WTC11 (cell line): ENCODE data around the gene CBFA2T3. TPM values are rescaled to one million over a fixed set of nuclear protein-coding genes. Genes with fewer than 3 reads are reported as not detected.

Experiments used
- ATAC-seq: fragments of 200-7000 bp; cut with Tn5 transposase; 2 replicates; pipeline ENCODE4 v1.10.0; 2021; ENCODE audit warnings: mild to moderate bottlenecking, moderate library complexity
- CTCF ChIA-PET: fragments of 300-600 bp; sonication (Branson Sonifier 250); formaldehyde crosslinking; loops from one replicate; lab custom pipeline; 2021; ENCODE audit warnings: antibody characterized with exemption; lab: Charles Lee
- POLR2A ChIA-PET: fragments of 350-600 bp; sonication (Branson Sonifier 250); formaldehyde crosslinking; loops from one replicate; lab custom pipeline; 2021; ENCODE audit warnings: antibody characterized with exemption; lab: Charles Lee
- DNase-seq: peaks from one replicate; pipeline ENCODE4 v3.0.0; 2021; ENCODE audit warnings: low spot score
- H3K27ac Mint-ChIP-seq: 2 replicates; pipeline ENCODE4 v1.8.0; 2021; ENCODE audit warnings: mixed read lengths
- H3K27me3 Mint-ChIP-seq: 2 replicates; pipeline ENCODE4 v1.8.0; 2021; ENCODE audit warnings: low read depth, mild to moderate bottlenecking, moderate library complexity, mixed read lengths
- H3K36me3 Mint-ChIP-seq: 2 replicates; pipeline ENCODE4 v1.8.0; 2021; ENCODE audit warnings: mixed read lengths
- H3K4me1 Mint-ChIP-seq: 2 replicates; pipeline ENCODE4 v1.8.0; 2022; ENCODE audit warnings: mixed read lengths
- H3K4me3 Mint-ChIP-seq: 2 replicates; pipeline ENCODE4 v1.8.0; 2021; ENCODE audit warnings: mild to moderate bottlenecking, moderate library complexity, mixed read lengths
- H3K9me3 Mint-ChIP-seq: 2 replicates; pipeline ENCODE4 v1.8.0; 2021; ENCODE audit warnings: mixed read lengths
- FOXK1 ChIP-seq: sonication (generic); formaldehyde crosslinking; IDR thresholded peaks from 2 replicates; pipeline ENCODE4 v1.8.0; 2022; ENCODE audit warnings: mild to moderate bottlenecking, moderate library complexity, missing genetic modification reagents
- GRHL2 ChIP-seq: fragments of 250-450 bp; sonication (Bioruptor Pico); IDR thresholded peaks from 2 replicates; pipeline ENCODE4 v1.8.0; 2022; ENCODE audit warnings: mild to moderate bottlenecking, moderate library complexity; ENCODE audit not compliant: insufficient replicate concordance, severe bottlenecking
- HMGXB4 ChIP-seq: sonication (generic); formaldehyde crosslinking; IDR thresholded peaks from 2 replicates; pipeline ENCODE4 v1.8.1; 2023; ENCODE audit warnings: mild to moderate bottlenecking, moderate library complexity, missing genetic modification reagents
- KAT7 ChIP-seq: sonication (generic); formaldehyde crosslinking; IDR thresholded peaks from 2 replicates; pipeline ENCODE4 v1.8.1; 2023; ENCODE audit warnings: missing genetic modification reagents, mild to moderate bottlenecking, borderline replicate concordance
- MAX ChIP-seq: sonication (generic); formaldehyde crosslinking; IDR thresholded peaks from 2 replicates; pipeline ENCODE4 v1.8.0; 2022; ENCODE audit warnings: mild to moderate bottlenecking, missing genetic modification reagents
- NR1H2 ChIP-seq: sonication (generic); formaldehyde crosslinking; IDR thresholded peaks from 2 replicates; pipeline ENCODE4 v1.9.0; 2021; ENCODE audit warnings: mild to moderate bottlenecking, moderate library complexity, missing genetic modification reagents
- RORB ChIP-seq: fragments of 250-450 bp; sonication (Bioruptor Pico); IDR thresholded peaks from 2 replicates; pipeline ENCODE4 v1.9.0; 2021; ENCODE audit warnings: mild to moderate bottlenecking
- SMAD3 ChIP-seq: sonication (generic); formaldehyde crosslinking; IDR thresholded peaks from 2 replicates; pipeline ENCODE4 v1.8.0; 2022; ENCODE audit warnings: missing genetic modification reagents, mild to moderate bottlenecking, borderline replicate concordance
- SP1 ChIP-seq: sonication (generic); formaldehyde crosslinking; conservative IDR thresholded peaks from 2 replicates; pipeline ENCODE4 v1.8.1; 2022; ENCODE audit warnings: missing genetic modification reagents
- USF1 ChIP-seq: sonication (generic); formaldehyde crosslinking; IDR thresholded peaks from 2 replicates; pipeline ENCODE4 v1.8.0; 2022; ENCODE audit warnings: mild to moderate bottlenecking, missing genetic modification reagents
- ZNF121 ChIP-seq: sonication (generic); formaldehyde crosslinking; IDR thresholded peaks from 2 replicates; pipeline ENCODE4 v1.8.0; 2023; ENCODE audit warnings: missing genetic modification reagents
- ZNF232 ChIP-seq: sonication (generic); formaldehyde crosslinking; IDR thresholded peaks from 2 replicates; pipeline ENCODE4 v1.8.0; 2022; ENCODE audit warnings: mild to moderate bottlenecking, missing genetic modification reagents
- ZNF396 ChIP-seq: fragments of 250-450 bp; sonication (Bioruptor Pico); IDR thresholded peaks from 2 replicates; pipeline ENCODE4 v1.8.0; 2021; ENCODE audit warnings: mild to moderate bottlenecking, moderate library complexity, borderline replicate concordance
- ZNF416 ChIP-seq: fragments of 250-450 bp; sonication (Bioruptor Pico); IDR thresholded peaks from 2 replicates; pipeline ENCODE4 v1.9.0; 2021; ENCODE audit warnings: mild to moderate bottlenecking, inconsistent platforms
- total RNA-seq: library from RNA; stranded (reverse); gene quantifications from 3 replicates; pipeline ENCODE4 v1.2.3, GENCODE V29; 2021
- TF ChIP-seq, protein P1 (sequence below): sonication (generic); formaldehyde crosslinking; IDR thresholded peaks from 2 replicates; pipeline ENCODE4 v1.8.0; 2022; ENCODE audit warnings: mild to moderate bottlenecking, missing genetic modification reagents
- TF ChIP-seq, protein P2 (sequence below): sonication (generic); formaldehyde crosslinking; IDR thresholded peaks from 2 replicates; pipeline ENCODE4 v1.8.0; 2023; ENCODE audit warnings: missing genetic modification reagents, mild to moderate bottlenecking, borderline replicate concordance
- TF ChIP-seq, protein P3 (sequence below): sonication (generic); formaldehyde crosslinking; IDR thresholded peaks from 2 replicates; pipeline ENCODE4 v1.8.1; 2023; ENCODE audit warnings: mild to moderate bottlenecking, missing genetic modification reagents, moderate library complexity

The CBFA2T3 gene
- total RNA-seq, 1 experiment from 2014 or later, result 2.6 TPM

DNA sequence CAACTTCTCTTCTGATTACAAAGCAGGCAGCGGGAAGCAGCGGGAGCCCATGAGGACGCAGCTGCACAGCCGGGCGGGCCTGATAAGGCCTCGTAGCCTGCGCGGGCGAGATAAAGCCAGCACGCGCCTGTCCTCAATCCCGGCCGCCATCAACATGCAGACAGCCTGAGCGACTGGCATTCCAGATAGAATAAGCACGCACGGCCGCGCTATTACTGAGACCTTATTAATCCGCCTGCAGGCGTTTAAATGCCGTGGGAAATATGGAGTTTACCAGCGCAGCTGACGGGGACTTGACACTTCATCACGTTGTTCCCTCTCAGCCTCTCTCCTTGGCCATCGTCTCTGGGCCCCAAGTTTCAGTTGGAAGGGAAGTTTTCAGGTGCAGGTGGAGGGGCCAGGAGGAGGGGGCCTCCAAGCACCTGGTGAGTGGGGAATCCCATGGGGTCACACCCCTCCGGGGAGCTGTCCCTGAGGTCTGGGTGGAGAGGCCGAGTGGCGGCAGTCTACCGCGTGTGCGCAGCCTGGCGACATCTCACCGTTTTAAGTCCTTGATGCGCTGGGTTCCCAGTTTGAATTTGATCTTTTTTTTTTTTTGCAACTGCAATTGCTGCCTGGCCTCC is 27.3 kb upstream of the CBFA2T3 start:
- peaks cover 26% of the 10 kb centered on the region for H3K27me3 Mint-ChIP-seq
- peaks cover 11% of the 10 kb centered on the region for H3K4me1 Mint-ChIP-seq
- no peak overlapping the region for H3K4me3 Mint-ChIP-seq
- TF ChIP-seq, protein P1, sequence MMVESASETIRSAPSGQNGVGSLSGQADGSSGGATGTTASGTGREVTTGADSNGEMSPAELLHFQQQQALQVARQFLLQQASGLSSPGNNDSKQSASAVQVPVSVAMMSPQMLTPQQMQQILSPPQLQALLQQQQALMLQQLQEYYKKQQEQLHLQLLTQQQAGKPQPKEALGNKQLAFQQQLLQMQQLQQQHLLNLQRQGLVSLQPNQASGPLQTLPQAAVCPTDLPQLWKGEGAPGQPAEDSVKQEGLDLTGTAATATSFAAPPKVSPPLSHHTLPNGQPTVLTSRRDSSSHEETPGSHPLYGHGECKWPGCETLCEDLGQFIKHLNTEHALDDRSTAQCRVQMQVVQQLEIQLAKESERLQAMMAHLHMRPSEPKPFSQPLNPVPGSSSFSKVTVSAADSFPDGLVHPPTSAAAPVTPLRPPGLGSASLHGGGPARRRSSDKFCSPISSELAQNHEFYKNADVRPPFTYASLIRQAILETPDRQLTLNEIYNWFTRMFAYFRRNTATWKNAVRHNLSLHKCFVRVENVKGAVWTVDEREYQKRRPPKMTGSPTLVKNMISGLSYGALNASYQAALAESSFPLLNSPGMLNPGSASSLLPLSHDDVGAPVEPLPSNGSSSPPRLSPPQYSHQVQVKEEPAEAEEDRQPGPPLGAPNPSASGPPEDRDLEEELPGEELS (CRISPR knock-in tag), result no peak
- TF ChIP-seq HMGXB4, result no peak
- no peak for TF ChIP-seq ZNF121
- TF ChIP-seq ZNF416 (CRISPR knock-in tag), result no peak
- no peak for TF ChIP-seq FOXK1 (CRISPR knock-in tag)
- TF ChIP-seq ZNF232 (CRISPR knock-in tag), result no peak
- no peak for TF ChIP-seq SP1 (CRISPR knock-in tag)
- no peak for TF ChIP-seq SMAD3 (CRISPR knock-in tag)
- TF ChIP-seq, protein P2, sequence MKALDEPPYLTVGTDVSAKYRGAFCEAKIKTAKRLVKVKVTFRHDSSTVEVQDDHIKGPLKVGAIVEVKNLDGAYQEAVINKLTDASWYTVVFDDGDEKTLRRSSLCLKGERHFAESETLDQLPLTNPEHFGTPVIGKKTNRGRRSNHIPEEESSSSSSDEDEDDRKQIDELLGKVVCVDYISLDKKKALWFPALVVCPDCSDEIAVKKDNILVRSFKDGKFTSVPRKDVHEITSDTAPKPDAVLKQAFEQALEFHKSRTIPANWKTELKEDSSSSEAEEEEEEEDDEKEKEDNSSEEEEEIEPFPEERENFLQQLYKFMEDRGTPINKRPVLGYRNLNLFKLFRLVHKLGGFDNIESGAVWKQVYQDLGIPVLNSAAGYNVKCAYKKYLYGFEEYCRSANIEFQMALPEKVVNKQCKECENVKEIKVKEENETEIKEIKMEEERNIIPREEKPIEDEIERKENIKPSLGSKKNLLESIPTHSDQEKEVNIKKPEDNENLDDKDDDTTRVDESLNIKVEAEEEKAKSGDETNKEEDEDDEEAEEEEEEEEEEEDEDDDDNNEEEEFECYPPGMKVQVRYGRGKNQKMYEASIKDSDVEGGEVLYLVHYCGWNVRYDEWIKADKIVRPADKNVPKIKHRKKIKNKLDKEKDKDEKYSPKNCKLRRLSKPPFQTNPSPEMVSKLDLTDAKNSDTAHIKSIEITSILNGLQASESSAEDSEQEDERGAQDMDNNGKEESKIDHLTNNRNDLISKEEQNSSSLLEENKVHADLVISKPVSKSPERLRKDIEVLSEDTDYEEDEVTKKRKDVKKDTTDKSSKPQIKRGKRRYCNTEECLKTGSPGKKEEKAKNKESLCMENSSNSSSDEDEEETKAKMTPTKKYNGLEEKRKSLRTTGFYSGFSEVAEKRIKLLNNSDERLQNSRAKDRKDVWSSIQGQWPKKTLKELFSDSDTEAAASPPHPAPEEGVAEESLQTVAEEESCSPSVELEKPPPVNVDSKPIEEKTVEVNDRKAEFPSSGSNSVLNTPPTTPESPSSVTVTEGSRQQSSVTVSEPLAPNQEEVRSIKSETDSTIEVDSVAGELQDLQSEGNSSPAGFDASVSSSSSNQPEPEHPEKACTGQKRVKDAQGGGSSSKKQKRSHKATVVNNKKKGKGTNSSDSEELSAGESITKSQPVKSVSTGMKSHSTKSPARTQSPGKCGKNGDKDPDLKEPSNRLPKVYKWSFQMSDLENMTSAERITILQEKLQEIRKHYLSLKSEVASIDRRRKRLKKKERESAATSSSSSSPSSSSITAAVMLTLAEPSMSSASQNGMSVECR (CRISPR knock-in tag), result no peak
- TF ChIP-seq ZNF396 (CRISPR knock-in tag), result no peak
- TF ChIP-seq, protein P3, sequence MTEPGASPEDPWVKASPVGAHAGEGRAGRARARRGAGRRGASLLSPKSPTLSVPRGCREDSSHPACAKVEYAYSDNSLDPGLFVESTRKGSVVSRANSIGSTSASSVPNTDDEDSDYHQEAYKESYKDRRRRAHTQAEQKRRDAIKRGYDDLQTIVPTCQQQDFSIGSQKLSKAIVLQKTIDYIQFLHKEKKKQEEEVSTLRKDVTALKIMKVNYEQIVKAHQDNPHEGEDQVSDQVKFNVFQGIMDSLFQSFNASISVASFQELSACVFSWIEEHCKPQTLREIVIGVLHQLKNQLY (CRISPR knock-in tag), result no peak
- TF ChIP-seq NR1H2, result no peak
- TF ChIP-seq GRHL2 (CRISPR knock-in tag), result no peak
- TF ChIP-seq MAX (CRISPR knock-in tag), result no peak
- ChIA-PET CTCF (no interaction called here), POLR2A (no interaction called here)
- H3K36me3 Mint-ChIP-seq, result no peaks in the 10 kb centered on the region
- H3K27ac Mint-ChIP-seq, result no peak overlapping the region
- no peak for DNase-seq
- no peak for ATAC-seq
- peaks cover 8% of the 10 kb centered on the region for H3K9me3 Mint-ChIP-seq

GRCh38 chr16:89003831-89004208 is 26.8 kb upstream of the CBFA2T3 start:
- POLR2A ChIA-PET, result interaction anchor here (0.5 kb wide), 1 partner anchor 1010 kb away, joined by 3 read pairs; no protein-coding TSS in a partner anchor
- no peak for ATAC-seq
- TF ChIP-seq RORB (CRISPR knock-in tag) (no peak), KAT7 (CRISPR knock-in tag) (no peak), USF1 (CRISPR knock-in tag) (no peak)
- H3K27me3 Mint-ChIP-seq, result peaks cover 24% of the 10 kb centered on the region
- H3K4me1 Mint-ChIP-seq, result peaks cover 16% of the 10 kb centered on the region
- H3K36me3 Mint-ChIP-seq, result no peaks in the 10 kb centered on the region
- CTCF ChIA-PET, result no interaction called here
- H3K4me3 Mint-ChIP-seq, result no peak overlapping the region
- H3K27ac Mint-ChIP-seq, result no peak overlapping the region
- no peak for DNase-seq
- peaks cover 10% of the 10 kb centered on the region for H3K9me3 Mint-ChIP-seq
